Duodenal mucosa (tissue), 2 donors: Measurements from ENCODE around the gene OMA1.

Source experiments
- H3K27ac ChIP-seq: one replicate; pipeline ENCODE4 v1.7.0; 2013; ENCODE audit warnings: low read depth, low read length
- H3K27me3 ChIP-seq, 2 donors: one replicate each; pipeline ENCODE4 v1.7.0; 2013; ENCODE audit warnings: low read length in 2 of 2, control low read depth in 1 of 2; ENCODE audit not compliant: insufficient read depth in 2 of 2, control insufficient read depth in 1 of 2
- H3K36me3 ChIP-seq, 2 donors: one replicate each; pipeline ENCODE4 v1.7.0; 2013; ENCODE audit warnings: low read length in 2 of 2, control low read depth in 1 of 2; ENCODE audit not compliant: insufficient read depth in 2 of 2, control insufficient read depth in 1 of 2
- H3K4me1 ChIP-seq, 2 donors: one replicate each; pipeline ENCODE4 v1.7.0; 2013; ENCODE audit warnings: low read length in 2 of 2, control low read depth in 1 of 2; ENCODE audit not compliant: insufficient read depth in 2 of 2, control insufficient read depth in 1 of 2
- H3K4me3 ChIP-seq, 2 donors: one replicate each; pipeline ENCODE4 v1.7.0; 2013; ENCODE audit warnings: low read length in 2 of 2, low read depth in 1 of 2
- H3K9ac ChIP-seq, 2 donors: one replicate each; pipeline ENCODE4 v1.7.0; 2013; ENCODE audit warnings: low read length in 2 of 2, low read depth in 1 of 2
- H3K9me3 ChIP-seq, 2 donors: one replicate each; pipeline ENCODE4 v1.7.0; 2013; ENCODE audit warnings: low read length in 2 of 2, control low read depth in 1 of 2; ENCODE audit not compliant: control insufficient read depth in 1 of 2

The OMA1 gene

GRCh38 chr1:58546520-58547308 is at the start of gene OMA1:
Gene OMA1, minus strand, starts transcription at chr1:58546726. Its CDS starts 7,432 bp downstream, at chr1:58539294.
- Histone ChIP-seq H3K27ac (peak within 1 kb of the TSS; percentile 96), H3K4me1 (peaks cover 0 to 11% of the 10 kb centered on the region in 2 donors), H3K27me3 (no peaks in the 10 kb centered on the region), H3K4me3 (peak within 1 kb of the TSS; percentile 87), H3K9me3 (no peaks in the 10 kb centered on the region), H3K36me3 (no peaks in the 10 kb centered on the region), H3K9ac (peak within 1 kb of the TSS; percentile 68 to 92)

- no peaks in the 10 kb centered on the region for H3K36me3 ChIP-seq
- no peak overlapping the region for H3K27ac ChIP-seq
- no peaks in the 10 kb centered on the region for H3K9me3 ChIP-seq
- peaks cover 0 to 6% of the 10 kb centered on the region in 2 donors for H3K27me3 ChIP-seq
- H3K4me3 ChIP-seq = no peak overlapping the region
- no peak overlapping the region for H3K9ac ChIP-seq
- H3K4me1 ChIP-seq = no peaks in the 10 kb centered on the region
Measured at GRCh38 chr1:58594546-58594945, 48.0 kb upstream of the OMA1 start.

- H3K27ac ChIP-seq = no peak overlapping the region
- no peak overlapping the region for H3K9ac ChIP-seq
- H3K4me3 ChIP-seq = no peak overlapping the region
- H3K9me3 ChIP-seq = no peaks in the 10 kb centered on the region
- H3K36me3 ChIP-seq = no peaks in the 10 kb centered on the region
- H3K27me3 ChIP-seq = peaks cover 0 to 1% of the 10 kb centered on the region in 2 donors
- H3K4me1 ChIP-seq = no peaks in the 10 kb centered on the region
Measured at GRCh38 chr1:58592522-58593134, 46.1 kb upstream of the OMA1 start.

- no peak overlapping the region for H3K9ac ChIP-seq
- H3K36me3 ChIP-seq = no peaks in the 10 kb centered on the region
- no peak overlapping the region for H3K27ac ChIP-seq
- H3K4me3 ChIP-seq = no peak overlapping the region
- H3K9me3 ChIP-seq = no peaks in the 10 kb centered on the region
- no peaks in the 10 kb centered on the region for H3K4me1 ChIP-seq
- peaks cover 0 to 1% of the 10 kb centered on the region in 2 donors for H3K27me3 ChIP-seq
Measured at GRCh38 chr1:58591806-58592205, 45.3 kb upstream of the OMA1 start.

GRCh38 chr1:58590019-58590418 is 43.5 kb upstream of the OMA1 start:
- Histone ChIP-seq H3K27ac (no peak overlapping the region), H3K9ac (no peak overlapping the region), H3K4me1 (no peaks in the 10 kb centered on the region), H3K27me3 (peaks cover 0 to 10% of the 10 kb centered on the region in 2 donors), H3K9me3 (no peaks in the 10 kb centered on the region), H3K4me3 (no peak overlapping the region), H3K36me3 (no peaks in the 10 kb centered on the region)

- Histone ChIP-seq H3K27me3 (peaks cover 0 to 10% of the 10 kb centered on the region in 2 donors), H3K4me3 (no peak overlapping the region), H3K27ac (no peak overlapping the region), H3K4me1 (peaks cover 0 to 12% of the 10 kb centered on the region in 2 donors), H3K9me3 (no peaks in the 10 kb centered on the region), H3K36me3 (no peaks in the 10 kb centered on the region), H3K9ac (no peak overlapping the region)
Measured at GRCh38 chr1:58588396-58588795, 41.9 kb upstream of the OMA1 start.

GRCh38 chr1:58587667-58588066 is 41.1 kb upstream of the OMA1 start:
- H3K4me3 ChIP-seq = no peak overlapping the region
- no peaks in the 10 kb centered on the region for H3K36me3 ChIP-seq
- no peaks in the 10 kb centered on the region for H3K9me3 ChIP-seq
- H3K27me3 ChIP-seq = peaks cover 0 to 10% of the 10 kb centered on the region in 2 donors
- no peak overlapping the region for H3K27ac ChIP-seq
- peaks cover 0 to 12% of the 10 kb centered on the region in 2 donors for H3K4me1 ChIP-seq
- no peak overlapping the region for H3K9ac ChIP-seq

GRCh38 chr1:58586271-58586670 is 39.7 kb upstream of the OMA1 start:
- no peak overlapping the region for H3K4me3 ChIP-seq
- H3K36me3 ChIP-seq = no peaks in the 10 kb centered on the region
- H3K9me3 ChIP-seq = no peaks in the 10 kb centered on the region
- no peak overlapping the region for H3K9ac ChIP-seq
- peaks cover 0 to 12% of the 10 kb centered on the region in 2 donors for H3K4me1 ChIP-seq
- H3K27ac ChIP-seq = no peak overlapping the region
- peaks cover 0 to 10% of the 10 kb centered on the region in 2 donors for H3K27me3 ChIP-seq

GRCh38 chr1:58585581-58586151 is 39.1 kb upstream of the OMA1 start:
- H3K9me3 ChIP-seq = no peaks in the 10 kb centered on the region
- H3K27me3 ChIP-seq = peaks cover 0 to 10% of the 10 kb centered on the region in 2 donors
- H3K4me1 ChIP-seq = peaks cover 0 to 12% of the 10 kb centered on the region in 2 donors
- no peaks in the 10 kb centered on the region for H3K36me3 ChIP-seq
- no peak overlapping the region for H3K4me3 ChIP-seq
- no peak overlapping the region for H3K9ac ChIP-seq
- no peak overlapping the region for H3K27ac ChIP-seq

GRCh38 chr1:58585166-58585565 is 38.6 kb upstream of the OMA1 start:
- no peaks in the 10 kb centered on the region for H3K36me3 ChIP-seq
- H3K4me1 ChIP-seq = peaks cover 0 to 12% of the 10 kb centered on the region in 2 donors
- no peak overlapping the region for H3K9ac ChIP-seq
- peaks cover 0 to 10% of the 10 kb centered on the region in 2 donors for H3K27me3 ChIP-seq
- H3K4me3 ChIP-seq = no peak overlapping the region
- no peaks in the 10 kb centered on the region for H3K9me3 ChIP-seq
- H3K27ac ChIP-seq = no peak overlapping the region
